Activated CD4-positive, alpha-beta T cell treated with anti-CD3 and anti-CD28 coated beads, Interleukin-2, Interleukin-6, amounts not matched to agents 100 ng/mL and 50 ng/mL, durations not matched to agents 16 hours and 8 hours (primary cell): ENCODE measurements around the gene BLZF1.
"Not testable (repeated sequence)": the region's sequence is repeated elsewhere in the genome, so short reads cannot be mapped to it uniquely, and the experiment has no call there.

Experiments
- DNase-seq: peaks from one replicate; pipeline ENCODE4 v3.0.0-alpha.2; 2020

The BLZF1 gene

GRCh38 chr1:169361281-169361680 is 6.7 kb upstream of the BLZF1 start:
- DNase-seq: no peak

DNA sequence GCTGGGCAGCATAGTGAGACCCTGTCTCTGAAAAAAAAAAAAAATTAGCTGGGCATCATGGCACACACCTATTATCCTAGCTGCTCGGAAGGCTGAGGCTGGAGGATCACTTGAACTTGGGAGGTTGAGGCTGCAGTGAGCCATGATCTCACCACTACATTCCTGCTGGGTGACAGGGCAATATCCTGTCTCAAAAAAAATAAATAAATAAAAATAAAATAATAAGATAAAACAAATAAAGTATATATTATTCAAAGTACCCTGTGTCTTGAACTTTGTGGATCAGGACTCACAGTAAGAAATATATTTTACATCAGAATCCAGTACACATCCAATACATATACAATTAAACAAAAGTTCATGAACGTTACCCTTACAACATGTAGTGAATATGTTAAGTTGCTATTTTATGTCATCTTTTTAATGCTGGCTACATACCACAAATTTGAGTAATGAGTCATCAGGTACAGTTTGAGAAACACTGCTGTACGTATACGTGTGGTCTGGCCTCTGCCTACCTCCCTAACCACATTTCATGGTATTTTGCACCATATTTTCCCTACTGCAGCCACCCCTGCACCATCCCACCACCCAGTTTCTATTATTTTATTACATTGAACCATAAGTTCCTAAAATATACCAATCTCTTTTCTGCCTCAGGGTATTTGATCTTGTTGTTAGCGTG is 4.8 kb upstream of the BLZF1 start:
- peak; percentile 79 for DNase-seq

DNA sequence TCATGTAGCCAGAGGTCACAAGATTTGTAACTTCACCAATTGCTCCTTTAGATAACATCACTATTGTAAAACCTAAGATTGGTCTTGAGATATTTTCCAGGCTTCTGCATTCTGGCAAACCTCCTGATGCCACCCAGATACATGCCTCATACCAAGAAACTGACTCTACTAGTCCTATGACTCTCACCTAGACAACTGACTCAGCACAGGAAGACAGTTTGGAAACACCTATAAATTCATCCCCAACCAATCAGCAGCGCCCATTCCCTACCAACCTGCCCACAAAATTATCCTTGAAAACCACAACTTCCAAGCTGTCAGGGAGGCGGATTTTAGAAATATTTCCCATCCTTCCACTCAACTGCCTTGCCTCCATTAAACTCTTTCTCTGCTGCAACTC is 3.0 kb upstream of the BLZF1 start:
- peak; percentile 81 for DNase-seq

GRCh38 chr1:169367096-169367685 is 804 bp upstream of the BLZF1 start:
- no peak for DNase-seq

DNA sequence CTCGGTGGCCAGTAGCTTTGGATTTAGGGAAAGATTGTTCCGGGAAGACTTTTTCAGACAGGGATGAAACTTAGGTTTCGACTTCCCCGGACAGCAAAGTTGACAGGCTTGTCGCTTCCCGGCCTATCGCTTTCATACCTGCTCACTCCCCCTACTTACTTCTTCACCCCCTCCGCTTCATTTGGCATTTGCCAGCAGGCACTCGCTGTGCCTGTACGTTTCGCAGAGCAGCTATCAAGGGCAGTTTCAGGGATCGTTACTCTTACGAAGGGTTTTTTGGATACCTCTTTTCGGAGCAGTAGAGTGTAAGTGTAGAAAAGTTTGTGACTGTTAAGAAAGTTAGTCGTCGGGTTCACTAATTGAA is 393 bp downstream of the BLZF1 start:
- peak; percentile 28 for DNase-seq

DNA sequence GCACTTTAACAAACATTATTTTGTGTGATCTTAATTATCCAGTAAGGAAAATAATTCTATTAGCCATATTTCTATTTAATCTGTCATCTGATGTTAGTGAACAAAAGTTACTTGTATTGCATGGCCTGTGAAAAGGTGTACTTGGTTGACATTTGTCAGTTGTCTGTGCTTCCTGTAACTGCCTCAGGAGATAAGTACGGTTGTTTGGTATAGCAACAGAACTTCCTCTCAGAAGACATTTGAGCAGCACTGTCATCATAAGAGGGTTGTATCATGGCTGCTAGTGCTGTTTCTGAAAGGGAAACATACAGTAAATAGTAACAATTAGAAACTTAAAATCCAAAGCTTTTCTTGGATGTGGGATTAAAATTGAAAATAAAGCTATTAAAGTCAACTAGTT is 3.4 kb downstream of the BLZF1 start:
- peak; percentile 25 for DNase-seq

DNA sequence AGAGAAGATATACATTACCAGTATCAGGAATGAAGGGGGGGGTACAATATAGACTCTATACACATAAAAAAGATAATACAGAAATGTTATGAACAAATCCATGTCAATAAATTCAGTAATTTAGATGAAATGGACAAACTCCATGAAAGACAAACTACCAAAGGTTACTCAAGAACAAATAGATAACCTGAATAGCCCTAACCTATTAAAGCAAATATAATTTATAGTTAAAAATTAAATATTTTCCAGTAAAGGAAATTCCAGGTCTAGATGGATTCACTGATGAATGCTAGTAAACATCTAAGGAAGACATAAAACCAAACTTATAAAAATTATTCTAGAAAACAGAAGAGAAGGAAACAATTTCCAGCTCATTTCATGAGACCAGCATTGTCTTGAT is 13.2 kb downstream of the BLZF1 start:
- no peak for DNase-seq

GRCh38 chr1:169383449-169383848 is 15.5 kb downstream of the BLZF1 start:
- DNase-seq: no peak

DNA sequence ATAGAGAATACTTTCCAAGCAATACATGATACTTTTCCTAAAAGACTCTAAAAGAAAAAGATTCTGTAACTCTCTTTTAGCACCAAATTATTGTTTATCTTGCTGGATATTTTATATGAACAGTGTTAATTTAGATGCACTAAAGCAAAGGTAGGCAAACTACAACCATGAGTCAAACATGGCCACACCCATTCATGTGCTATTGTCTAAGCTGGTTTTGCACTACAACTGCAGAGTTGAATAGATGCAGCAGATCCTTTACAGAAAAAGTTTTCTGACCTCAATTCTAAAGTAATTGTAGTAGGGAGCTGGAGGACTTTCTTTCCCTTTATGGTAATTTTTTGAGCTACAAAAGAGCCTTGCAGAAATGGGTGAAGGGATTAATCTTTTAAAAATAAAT is 19.4 kb downstream of the BLZF1 start:
- DNase-seq: no peak

- peak; percentile 69 for DNase-seq
Observed at GRCh38 chr1:169390303-169390702, 22.3 kb downstream of the BLZF1 start.

DNA sequence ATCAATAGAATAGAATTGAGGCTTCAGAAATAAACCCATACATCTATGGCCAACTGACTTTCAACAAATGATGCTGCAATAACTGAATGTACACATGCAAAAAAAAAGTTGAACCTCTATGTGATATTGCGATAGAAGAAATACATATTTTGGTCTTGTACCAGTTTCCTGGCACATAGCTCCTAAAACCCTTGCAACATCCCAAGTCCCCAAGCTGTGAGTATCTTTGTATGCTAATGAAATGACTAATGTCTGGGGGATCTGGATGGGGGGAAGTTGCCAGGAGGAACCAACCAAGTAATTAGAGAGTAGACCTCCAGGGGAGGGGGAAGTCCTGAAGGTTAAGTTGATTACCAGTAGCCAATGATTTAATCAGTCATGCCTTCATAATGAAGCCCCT is 24.4 kb downstream of the BLZF1 start:
- DNase-seq: no peak

DNA sequence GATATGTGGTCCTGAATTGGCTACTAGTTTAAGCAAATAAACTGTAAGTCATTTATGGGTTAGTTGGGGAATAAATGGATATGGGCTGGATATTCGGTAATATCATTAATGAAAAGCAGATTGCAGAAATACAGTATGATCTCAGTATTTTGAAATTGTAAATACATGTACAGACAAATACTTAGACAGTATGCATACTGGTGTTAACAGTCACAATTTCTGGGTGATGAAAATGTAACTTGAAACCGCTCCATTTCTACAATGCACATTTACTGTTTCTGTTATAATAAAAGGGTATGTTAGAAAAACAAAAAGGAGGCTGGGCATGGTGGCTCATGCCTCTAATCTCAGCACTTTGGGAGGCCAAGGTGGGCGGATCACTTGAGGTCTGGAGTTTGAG is 28.0 kb downstream of the BLZF1 start:
- no peak for DNase-seq

DNA sequence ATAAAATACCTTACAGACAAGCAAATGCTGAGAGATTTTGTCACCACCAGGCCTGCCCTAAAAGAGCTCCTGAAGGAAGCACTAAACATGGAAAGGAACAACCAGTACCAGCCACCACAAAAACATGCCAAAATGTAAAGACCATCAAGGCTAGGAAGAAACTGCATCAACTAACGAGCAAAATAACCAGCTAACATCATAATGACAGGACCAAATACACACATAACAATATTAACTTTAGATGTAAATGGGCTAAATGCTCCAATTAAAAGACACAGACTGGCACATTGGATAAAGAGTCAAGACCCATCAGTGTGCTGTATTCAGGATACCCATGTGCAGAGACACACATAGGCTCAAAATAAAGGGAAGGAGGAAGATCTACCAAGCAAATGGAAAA is 34.6 kb downstream of the BLZF1 start:
- DNase-seq: not testable (repeated sequence)

GRCh38 chr1:169408340-169408739 is 40.3 kb downstream of the BLZF1 start:
- DNase-seq: not testable (repeated sequence)

DNA sequence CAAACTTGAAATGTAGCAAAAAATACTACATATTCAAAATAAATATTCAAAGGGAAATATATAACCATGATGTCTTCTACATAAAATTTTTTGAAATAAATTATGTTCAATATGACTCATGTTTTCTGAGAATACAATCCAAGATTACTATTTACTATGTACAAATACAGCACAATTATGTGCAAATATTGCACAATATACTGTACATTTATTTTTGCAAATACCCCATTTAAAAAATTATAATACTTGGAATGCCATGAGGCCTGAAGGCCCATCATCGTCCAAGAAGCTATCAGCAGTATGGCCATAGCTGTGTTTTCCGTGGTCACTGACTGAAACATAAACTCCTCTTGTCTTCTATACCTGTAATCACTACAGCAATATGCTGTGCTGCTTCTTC is 47.0 kb downstream of the BLZF1 start:
- no peak for DNase-seq

DNA sequence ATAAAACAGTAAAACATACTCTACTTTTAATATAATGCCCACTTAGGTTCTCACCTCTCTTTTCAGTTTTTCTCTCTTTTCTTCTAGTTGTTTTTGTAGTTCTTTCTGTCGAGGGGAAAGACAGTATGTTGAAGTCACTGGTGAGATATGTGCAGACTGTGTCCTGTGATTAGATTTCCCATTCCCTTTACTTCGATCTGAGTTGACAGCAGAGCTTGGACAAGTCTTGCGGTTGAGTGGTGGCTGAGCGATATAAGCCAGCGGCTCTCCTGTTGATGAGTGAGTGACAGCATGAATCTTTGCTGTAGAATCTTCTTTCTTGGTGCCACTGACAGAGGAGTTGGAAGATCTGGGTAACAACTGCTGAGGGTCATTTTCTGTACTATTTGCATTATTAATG is 53.3 kb downstream of the BLZF1 start:
- DNase-seq: no peak

GRCh38 chr1:169426174-169426705 is 58.2 kb downstream of the BLZF1 start:
- no peak for DNase-seq

DNA sequence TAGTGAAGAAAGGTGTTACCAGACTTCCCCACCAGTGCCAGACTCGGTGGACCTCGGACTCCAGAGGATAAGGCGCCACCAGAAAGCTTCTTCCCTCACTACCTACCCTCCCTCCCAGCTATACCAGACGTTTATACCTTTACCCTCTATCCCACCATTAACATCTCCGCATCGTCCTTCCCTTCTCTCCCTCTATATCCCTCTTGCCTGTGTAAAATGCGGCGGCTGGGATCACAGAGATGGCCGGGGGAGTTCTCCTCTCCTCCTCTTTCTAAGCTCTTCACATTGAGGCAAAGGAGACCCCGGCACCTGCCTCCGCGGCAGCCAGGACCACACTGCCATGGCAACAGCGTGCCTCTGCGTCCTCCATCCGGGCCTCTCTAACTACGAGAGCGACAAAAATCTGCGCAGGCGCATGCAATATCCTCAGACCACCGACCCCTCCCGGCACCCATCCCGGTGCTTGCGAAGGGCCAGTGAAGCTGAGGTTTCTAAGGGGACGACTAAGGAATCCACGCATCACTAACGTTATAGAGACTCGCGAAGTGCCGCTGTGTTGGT is 59.2 kb downstream of the BLZF1 start, which contains the start of gene CCDC181:
Gene CCDC181, minus strand, starts transcription at position 394 of the 561 bp plus-strand sequence. CDS start 2,547 bp downstream, outside the sequence.
- DNase-seq: peak; percentile 75
